H9 (cell line): ENCODE data around the gene KIF12. TPM values are rescaled to one million over a fixed set of nuclear protein-coding genes. Genes with fewer than 3 reads are reported as not detected.

Experiments used
- DNase-seq: peaks from one replicate; pipeline ENCODE4 v3.0.0-alpha.2; 2017
- H2AFZ ChIP-seq: one replicate; pipeline ENCODE4 v1.6.1; 2013; ENCODE audit warnings: mild to moderate bottlenecking, low read length, control low read depth, moderate library complexity
- H2AK5ac ChIP-seq: 2 replicates; pipeline ENCODE4 v1.6.1; 2013; ENCODE audit warnings: low read length, control low read depth, mixed read lengths; ENCODE audit not compliant: insufficient read length
- H2BK120ac ChIP-seq: one replicate; pipeline ENCODE4 v1.6.1; 2013; ENCODE audit warnings: low read depth, mild to moderate bottlenecking, low read length, control low read depth, inconsistent platforms; ENCODE audit not compliant: poor library complexity, severe bottlenecking
- H2BK12ac ChIP-seq: 2 replicates; pipeline ENCODE4 v1.6.1; 2013; ENCODE audit warnings: low read length, control low read depth, mixed read lengths, low read depth; ENCODE audit not compliant: insufficient read length
- H2BK15ac ChIP-seq: 2 replicates; pipeline ENCODE4 v1.6.1; 2013; ENCODE audit warnings: low read depth, low read length, control low read depth
- H2BK20ac ChIP-seq: one replicate; pipeline ENCODE4 v1.6.1; 2013; ENCODE audit warnings: low read depth, mild to moderate bottlenecking, low read length, control low read depth, inconsistent platforms; ENCODE audit not compliant: poor library complexity, severe bottlenecking
- H2BK5ac ChIP-seq: 2 replicates; pipeline ENCODE4 v1.6.1; 2013; ENCODE audit warnings: low read length, control low read depth, mixed read lengths; ENCODE audit not compliant: insufficient read length
- H3K14ac ChIP-seq: 2 replicates; pipeline ENCODE4 v1.6.1; 2013; ENCODE audit warnings: low read length, control low read depth; ENCODE audit not compliant: insufficient read depth
- H3K18ac ChIP-seq: 2 replicates; pipeline ENCODE4 v1.6.1; 2013; ENCODE audit warnings: low read depth, mild to moderate bottlenecking, mixed read lengths, low read length, control low read depth; ENCODE audit not compliant: insufficient read length
- H3K23ac ChIP-seq: 2 replicates; pipeline ENCODE4 v1.6.1; 2013; ENCODE audit warnings: low read length, control low read depth, mixed read lengths, low read depth; ENCODE audit not compliant: insufficient read length
- H3K23me2 ChIP-seq: 2 replicates; pipeline ENCODE4 v1.6.1; 2013; ENCODE audit warnings: low read depth, mild to moderate bottlenecking, mixed read lengths, low read length, control low read depth; ENCODE audit not compliant: insufficient read length, poor library complexity, severe bottlenecking
- H3K27ac ChIP-seq: 2 replicates; pipeline ENCODE4 v1.5.1; 2013; ENCODE audit warnings: low read length, control low read depth, mixed read lengths, low read depth; ENCODE audit not compliant: insufficient read length
- H3K27me3 ChIP-seq: 2 replicates; pipeline ENCODE4 v1.6.1; 2013; ENCODE audit warnings: low read length, control low read depth, inconsistent platforms; ENCODE audit not compliant: insufficient read depth
- H3K4ac ChIP-seq: 2 replicates; pipeline ENCODE4 v1.6.1; 2013; ENCODE audit warnings: low read depth, mild to moderate bottlenecking, control low read depth, inconsistent platforms, low read length, moderate library complexity
- H3K4me1 ChIP-seq: 2 replicates; pipeline ENCODE4 v1.6.1; 2013; ENCODE audit warnings: low read length, control low read depth, inconsistent platforms; ENCODE audit not compliant: insufficient read depth
- H3K4me2 ChIP-seq: 2 replicates; pipeline ENCODE4 v1.6.1; 2013; ENCODE audit warnings: low read length, control low read depth, mixed read lengths; ENCODE audit not compliant: insufficient read length, insufficient read depth
- H3K56ac ChIP-seq: 2 replicates; pipeline ENCODE4 v1.6.1; 2013; ENCODE audit warnings: low read depth, mild to moderate bottlenecking, mixed read lengths, low read length, control low read depth; ENCODE audit not compliant: insufficient read length
- H3K79me1 ChIP-seq: 2 replicates; pipeline ENCODE4 v1.6.1; 2013; ENCODE audit warnings: low read depth, mild to moderate bottlenecking, moderate library complexity, low read length, control low read depth, inconsistent platforms; ENCODE audit not compliant: insufficient read depth, poor library complexity, severe bottlenecking
- H3K79me2 ChIP-seq: 2 replicates; pipeline ENCODE4 v1.6.1; 2013; ENCODE audit warnings: low read length, control low read depth, inconsistent platforms; ENCODE audit not compliant: insufficient read depth
- H3K9ac ChIP-seq: 2 replicates; pipeline ENCODE4 v1.6.1; 2013; ENCODE audit warnings: low read length, control low read depth, mixed read lengths; ENCODE audit not compliant: insufficient read length; ENCODE audit errors: extremely low read depth
- H3K9me3 ChIP-seq: one replicate; pipeline ENCODE4 v1.6.1; 2013; ENCODE audit warnings: low read depth, low read length, inconsistent platforms; ENCODE audit not compliant: control insufficient read depth
- H3T11ph ChIP-seq: one replicate; pipeline ENCODE4 v1.6.1; 2013; ENCODE audit warnings: mild to moderate bottlenecking, low read length, control low read depth, inconsistent platforms
- H4K20me1 ChIP-seq: one replicate; pipeline ENCODE4 v1.6.1; 2013; ENCODE audit not compliant: control insufficient read depth, insufficient read length, insufficient read depth
- H4K5ac ChIP-seq: 2 replicates; pipeline ENCODE4 v1.6.1; 2013; ENCODE audit warnings: low read depth, mild to moderate bottlenecking, mixed read lengths, low read length, control low read depth; ENCODE audit not compliant: insufficient read length
- H4K8ac ChIP-seq: replicated peaks from 2 replicates; pipeline ENCODE4 v1.6.1; 2013; ENCODE audit warnings: low read length, control low read depth, mixed read lengths, low read depth; ENCODE audit not compliant: insufficient read length
- H4K91ac ChIP-seq: 2 replicates; pipeline ENCODE4 v1.6.1; 2013; ENCODE audit warnings: low read depth, mild to moderate bottlenecking, moderate library complexity, mixed read lengths, low read length, control low read depth; ENCODE audit not compliant: insufficient read length
- H3K27ac Mint-ChIP-seq, 3 experiments: 2 replicates in 2 of 3; 3 replicates in 1 of 3; pipeline ENCODE4 v1.8.0; 2020 to 2021; ENCODE audit warnings: mixed read lengths in 3 of 3, mild to moderate bottlenecking in 1 of 3, moderate library complexity in 1 of 3
- H3K27me3 Mint-ChIP-seq: 2 replicates; pipeline ENCODE4 v1.8.0; 2021; ENCODE audit warnings: low read depth, mild to moderate bottlenecking, moderate library complexity, mixed read lengths
- H3K36me3 Mint-ChIP-seq, 3 experiments: 2 replicates in 2 of 3; 3 replicates in 1 of 3; pipeline ENCODE4 v1.8.0; 2020 to 2021; ENCODE audit warnings: low read depth in 3 of 3, mixed read lengths in 3 of 3; ENCODE audit not compliant: insufficient read depth in 1 of 3
- H3K4me1 Mint-ChIP-seq, 2 experiments: 2 replicates each; pipeline ENCODE4 v1.8.0; 2020; ENCODE audit warnings: mixed read lengths in 2 of 2
- H3K4me3 Mint-ChIP-seq, 2 experiments: 2 replicates in 1 of 2; 3 replicates in 1 of 2; pipeline ENCODE4 v1.8.0; 2020 to 2021; ENCODE audit warnings: mild to moderate bottlenecking in 2 of 2, mixed read lengths in 2 of 2, moderate library complexity in 1 of 2
- H3K9me3 Mint-ChIP-seq, 2 experiments: 2 replicates in 1 of 2; 3 replicates in 1 of 2; pipeline ENCODE4 v1.8.0; 2020; ENCODE audit warnings: mild to moderate bottlenecking in 2 of 2, mixed read lengths in 2 of 2, moderate library complexity in 1 of 2
- CTCF ChIP-seq: fragments of 200-600 bp; sonication (generic); conservative IDR thresholded peaks from 3 replicates; pipeline ENCODE4 v1.8.0; 2021; ENCODE audit warnings: antibody characterized with exemption, mild to moderate bottlenecking
- WGBS: extraction: QIAGEN DNeasy Blood & Tissue Kit; methylation state at CpG from one replicate; pipeline ENCODE4 v1.1.7; 2013; ENCODE audit warnings: missing lambda C conversion rate, low lambda C conversion rate, mixed read lengths; ENCODE audit not compliant: insufficient read length; ENCODE audit errors: extremely low coverage; 5-methylcytosine and 5-hydroxymethylcytosine counted together
- total RNA-seq: library from RNA; stranded (reverse); gene quantifications from 2 replicates; pipeline ENCODE4 v1.2.1, GENCODE V29; 2021

KIF12 gene
- total RNA-seq, 1 experiment from 2014 or later: 3.3 TPM

GRCh38 chr9:114120192-114121014 lies 21.3 kb upstream of the KIF12 start:
- H3K27ac Mint-ChIP-seq: no peak overlapping the region
- no peak overlapping the region for H2BK12ac ChIP-seq
- no CpG with 5 or more reads among the region's 4 CpGs for WGBS

More at GRCh38 chr9:114120192-114121014, 21.3 kb upstream of the KIF12 start:
- H4K8ac ChIP-seq: no peak overlapping the region
- no peak overlapping the region for H2AK5ac ChIP-seq
- no peak overlapping the region for H2BK5ac ChIP-seq
- H3K9me3 Mint-ChIP-seq: no peaks in the 10 kb centered on the region
- H3K79me2 ChIP-seq: no peaks in the 10 kb centered on the region
- H4K5ac ChIP-seq: no peak overlapping the region
- H3K79me1 ChIP-seq: no peaks in the 10 kb centered on the region
- H3T11ph ChIP-seq: no peak overlapping the region
- H3K23me2 ChIP-seq: no peaks in the 10 kb centered on the region
- H2AFZ ChIP-seq: no peak overlapping the region
- no peaks in the 10 kb centered on the region for H3K9me3 ChIP-seq
- no peaks in the 10 kb centered on the region for H3K27me3 ChIP-seq
- H3K4me2 ChIP-seq: no peak overlapping the region
- no peak for TF ChIP-seq CTCF
- H4K91ac ChIP-seq: no peak overlapping the region
- no peak overlapping the region for H3K23ac ChIP-seq
- H3K36me3 Mint-ChIP-seq: no peaks in the 10 kb centered on the region
- no peak for DNase-seq
- H3K4ac ChIP-seq: no peak overlapping the region
- H2BK15ac ChIP-seq: no peak overlapping the region
- no peak overlapping the region for H3K18ac ChIP-seq
- no peaks in the 10 kb centered on the region for H3K4me1 ChIP-seq
- H3K9ac ChIP-seq: no peak overlapping the region
- H4K20me1 ChIP-seq: no peaks in the 10 kb centered on the region
- H3K27ac ChIP-seq: no peak overlapping the region
- H3K4me3 Mint-ChIP-seq: no peak overlapping the region
- no peak overlapping the region for H3K56ac ChIP-seq
- H3K4me1 Mint-ChIP-seq: peaks cover 5 to 30% of the 10 kb centered on the region in 2 experiments
- H2BK20ac ChIP-seq: no peak overlapping the region
- H3K27me3 Mint-ChIP-seq: peaks cover 21% of the 10 kb centered on the region
- no peak overlapping the region for H2BK120ac ChIP-seq
- H3K14ac ChIP-seq: no peak overlapping the region
